ENCODE results near the gene TPPP2. TPM values are rescaled to one million over a fixed set of nuclear protein-coding genes. Genes with fewer than 3 reads are reported as not detected.
A peak's percentile ranks its signal among the peaks of the same experiment; 100 is the strongest.

The TPPP2 gene
- polyA plus RNA-seq, 1 donor: 0.16 TPM

DNA sequence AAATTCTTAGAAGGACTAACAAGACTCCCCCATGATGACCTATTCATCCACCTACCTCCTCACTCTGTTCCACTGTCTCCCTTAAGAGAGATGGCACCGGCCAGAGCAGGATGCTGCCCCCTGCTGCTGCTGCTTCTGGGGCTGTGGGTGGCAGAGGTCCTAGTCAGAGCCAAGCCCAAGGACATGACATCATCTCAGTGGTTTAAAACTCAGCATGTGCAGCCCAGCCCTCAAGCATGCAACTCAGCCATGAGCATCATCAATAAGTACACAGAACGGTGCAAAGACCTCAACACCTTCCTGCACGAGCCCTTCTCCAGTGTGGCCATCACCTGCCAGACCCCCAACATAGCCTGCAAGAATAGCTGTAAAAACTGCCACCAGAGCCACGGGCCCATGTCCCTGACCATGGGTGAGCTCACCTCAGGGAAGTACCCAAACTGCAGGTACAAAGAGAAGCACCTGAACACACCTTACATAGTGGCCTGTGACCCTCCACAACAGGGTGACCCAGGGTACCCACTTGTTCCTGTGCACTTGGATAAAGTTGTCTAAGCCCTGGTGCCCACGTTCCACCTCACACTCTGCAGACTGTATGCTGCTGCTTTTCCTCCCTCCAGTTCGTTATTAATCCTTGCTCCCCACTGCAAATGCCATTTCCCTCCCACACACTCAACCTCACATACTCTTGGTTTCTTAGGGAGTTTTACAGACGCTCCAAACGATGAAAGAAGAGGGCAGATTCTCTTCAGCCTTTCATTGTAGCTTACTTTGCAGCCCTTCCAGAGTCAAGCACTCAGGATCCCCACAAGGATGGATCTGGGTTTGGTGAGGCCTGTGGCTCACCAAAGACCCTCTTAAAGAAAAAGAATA lies 28.0 kb downstream of the TPPP2 start, which contains the start of gene RNASE8:
Gene RNASE8 (plus strand): TSS at position 20 of the 873 bp plus-strand sequence. CDS start 71 bp downstream, at position 91.
- Histone ChIP-seq H3K4me1 (ENCODE audit: control insufficient read depth, insufficient read depth, low read length) (peaks cover 25% of the 10 kb centered on the region), H3K27me3 (ENCODE audit: control insufficient read depth, insufficient read depth, low read length) (no peaks in the 10 kb centered on the region), H3K36me3 (ENCODE audit: control insufficient read depth, insufficient read depth, low read length) (no peaks in the 10 kb centered on the region), H3K9me3 (ENCODE audit: control insufficient read depth, low read depth, low read length) (no peaks in the 10 kb centered on the region), H3K4me3 (ENCODE audit: low read length) (no peak within 1 kb of the TSS), H3K27ac (ENCODE audit: low read length) (no peak within 1 kb of the TSS)
- no CpG with 5 or more reads among the region's 8 CpGs for WGBS (ENCODE audit: insufficient coverage, low lambda C conversion rate)
- DNase-seq: no peak

DNA sequence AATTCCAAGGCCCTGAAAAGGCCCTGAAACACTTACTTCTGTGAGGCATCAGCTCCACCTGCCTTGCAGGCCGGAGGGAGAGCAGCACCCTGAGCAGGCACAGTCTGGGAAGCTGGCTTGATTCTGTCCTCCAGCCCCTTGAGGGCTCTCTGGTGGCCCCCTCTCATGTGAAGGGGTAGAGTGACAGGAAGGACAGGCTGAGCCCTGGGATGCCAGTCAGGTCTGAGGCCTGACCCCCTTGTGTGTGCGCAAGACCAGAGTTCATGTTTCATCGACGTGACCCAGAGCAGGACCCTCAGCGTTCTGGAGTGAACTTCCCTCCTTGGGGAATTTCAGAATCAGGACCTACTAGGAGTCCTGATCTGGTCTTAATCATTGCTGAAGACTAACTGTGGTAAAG lies 28.9 kb downstream of the TPPP2 start:
- H3K27me3 ChIP-seq (ENCODE audit: control insufficient read depth, insufficient read depth, low read length): no peaks in the 10 kb centered on the region
- WGBS (ENCODE audit: insufficient coverage, low lambda C conversion rate): no CpG with 5 or more reads among the region's 5 CpGs

DNA sequence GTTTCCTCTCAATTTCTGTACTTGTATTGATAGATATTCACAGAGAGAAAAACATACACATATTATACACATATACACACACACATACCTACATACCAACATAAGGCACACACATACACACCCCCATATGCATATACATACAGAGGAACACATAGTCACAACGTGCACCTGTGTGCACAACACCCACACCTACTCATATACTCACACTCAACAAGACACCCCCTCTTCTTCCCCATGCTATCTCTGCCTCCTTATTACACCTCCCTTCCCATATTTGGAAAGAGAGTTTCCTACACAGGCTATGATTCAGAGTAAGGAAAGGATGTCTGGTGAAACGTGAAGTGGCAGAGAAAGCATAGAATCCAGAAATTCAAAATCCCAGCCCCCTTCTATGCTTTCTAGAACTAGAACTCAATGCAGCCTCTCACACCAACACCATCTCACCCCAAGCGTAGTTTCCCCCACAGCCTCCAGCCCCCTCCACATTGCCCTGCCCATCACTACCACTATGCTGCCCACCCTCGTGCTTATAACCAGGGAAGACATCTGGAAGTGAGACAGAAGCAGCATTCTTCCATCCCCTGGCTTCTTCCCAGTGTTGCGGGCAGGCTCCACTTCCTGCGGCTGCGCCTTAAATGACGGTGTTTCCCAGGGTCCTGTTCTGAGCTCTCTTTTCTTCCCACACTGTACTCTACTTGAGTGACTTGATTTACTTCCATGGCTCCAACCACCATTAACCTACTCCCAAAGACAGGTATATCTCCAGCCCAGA lies 30.0 kb downstream of the TPPP2 start:
- H3K36me3 ChIP-seq (ENCODE audit: control insufficient read depth, insufficient read depth, low read length): no peaks in the 10 kb centered on the region
- no peak for DNase-seq
- no peak overlapping the region for H3K4me3 ChIP-seq (ENCODE audit: low read length)
- H3K27me3 ChIP-seq (ENCODE audit: control insufficient read depth, insufficient read depth, low read length): no peaks in the 10 kb centered on the region
- H3K27ac ChIP-seq (ENCODE audit: low read length): peak overlapping the region; percentile 46
- no peaks in the 10 kb centered on the region for H3K9me3 ChIP-seq (ENCODE audit: control insufficient read depth, low read depth, low read length)
- H3K4me1 ChIP-seq (ENCODE audit: control insufficient read depth, insufficient read depth, low read length): peaks cover 16% of the 10 kb centered on the region
- 100% methylated on average over 2 of the region's 8 CpGs for WGBS (ENCODE audit: insufficient coverage, low lambda C conversion rate)

More for the DNA sequence above, 28.9 kb downstream of the TPPP2 start:
- H3K4me1 ChIP-seq (ENCODE audit: control insufficient read depth, insufficient read depth, low read length): peaks cover 21% of the 10 kb centered on the region
- no peaks in the 10 kb centered on the region for H3K9me3 ChIP-seq (ENCODE audit: control insufficient read depth, low read depth, low read length)
- no peaks in the 10 kb centered on the region for H3K36me3 ChIP-seq (ENCODE audit: control insufficient read depth, insufficient read depth, low read length)
- H3K4me3 ChIP-seq (ENCODE audit: low read length): no peak overlapping the region
- no peak for DNase-seq
- no peak overlapping the region for H3K27ac ChIP-seq (ENCODE audit: low read length)

DNA sequence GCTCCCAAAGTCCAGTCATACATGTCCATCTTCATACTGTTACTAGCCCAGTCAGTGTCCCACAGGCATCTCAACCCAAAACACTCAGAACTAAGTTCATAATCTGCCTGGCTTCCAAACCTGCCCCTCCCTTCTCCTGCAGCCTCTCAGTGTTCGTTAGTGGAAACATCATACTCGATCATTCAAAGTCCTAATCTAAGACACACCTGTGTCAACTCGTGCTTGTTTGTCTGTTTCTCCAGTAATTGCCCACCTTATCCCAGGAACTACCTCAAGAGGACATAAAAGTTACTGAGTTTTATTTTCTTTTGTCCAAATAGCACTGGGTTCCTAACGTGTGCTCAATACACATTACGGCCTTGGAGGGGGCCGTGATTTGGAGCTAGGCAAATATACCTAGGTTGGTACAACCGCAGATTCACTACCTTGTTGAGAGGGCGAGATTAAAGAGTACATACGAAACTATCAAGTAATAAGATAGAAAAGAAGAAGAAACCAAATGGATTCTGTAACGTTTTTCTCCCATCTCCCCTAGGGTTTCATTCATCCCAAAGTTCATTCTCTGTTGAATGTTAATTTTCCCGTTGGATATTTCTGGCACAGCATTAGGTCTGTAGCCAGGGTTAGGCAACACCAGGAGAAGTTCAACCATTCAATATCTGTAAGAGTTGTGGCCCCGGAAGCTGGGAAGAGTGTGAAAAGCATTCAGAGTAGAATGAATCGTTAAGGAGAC lies 30.8 kb downstream of the TPPP2 start:
- Histone ChIP-seq H3K4me1 (ENCODE audit: control insufficient read depth, insufficient read depth, low read length) (peaks cover 11% of the 10 kb centered on the region), H3K27ac (ENCODE audit: low read length) (peak overlapping the region; percentile 46), H3K27me3 (ENCODE audit: control insufficient read depth, insufficient read depth, low read length) (no peaks in the 10 kb centered on the region), H3K36me3 (ENCODE audit: control insufficient read depth, insufficient read depth, low read length) (no peaks in the 10 kb centered on the region), H3K9me3 (ENCODE audit: control insufficient read depth, low read depth, low read length) (no peaks in the 10 kb centered on the region), H3K4me3 (ENCODE audit: low read length) (no peak overlapping the region)
- WGBS (ENCODE audit: insufficient coverage, low lambda C conversion rate): 26% methylated on average over 5 of the region's 13 CpGs
- DNase-seq: peak in 1 of 2 donors; percentile 51

DNA sequence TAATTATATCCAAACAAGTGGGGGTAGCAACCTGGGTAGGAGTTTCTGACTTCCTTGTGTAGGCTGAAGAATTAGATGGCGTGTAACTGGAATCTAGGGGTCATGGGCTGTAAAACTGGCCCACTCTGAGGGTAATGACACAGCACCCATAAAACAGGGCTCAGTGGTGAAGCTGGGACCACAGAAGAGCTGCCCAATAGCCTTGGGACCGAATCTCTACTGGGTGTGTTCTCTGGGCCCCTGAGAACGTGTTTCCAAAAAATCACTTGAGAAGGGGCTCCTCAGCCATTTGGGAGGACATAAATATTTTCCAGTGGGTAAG lies 31.3 kb downstream of the TPPP2 start:
- no peak for DNase-seq
- H3K27ac ChIP-seq (ENCODE audit: low read length): peak overlapping the region; percentile 46
- peaks cover 8% of the 10 kb centered on the region for H3K4me1 ChIP-seq (ENCODE audit: control insufficient read depth, insufficient read depth, low read length)
- WGBS (ENCODE audit: insufficient coverage, low lambda C conversion rate): no CpG with 5 or more reads among the region's 3 CpGs
- H3K9me3 ChIP-seq (ENCODE audit: control insufficient read depth, low read depth, low read length): no peaks in the 10 kb centered on the region
- H3K4me3 ChIP-seq (ENCODE audit: low read length): no peak overlapping the region
- H3K36me3 ChIP-seq (ENCODE audit: control insufficient read depth, insufficient read depth, low read length): no peaks in the 10 kb centered on the region
- H3K27me3 ChIP-seq (ENCODE audit: control insufficient read depth, insufficient read depth, low read length): no peaks in the 10 kb centered on the region

DNA sequence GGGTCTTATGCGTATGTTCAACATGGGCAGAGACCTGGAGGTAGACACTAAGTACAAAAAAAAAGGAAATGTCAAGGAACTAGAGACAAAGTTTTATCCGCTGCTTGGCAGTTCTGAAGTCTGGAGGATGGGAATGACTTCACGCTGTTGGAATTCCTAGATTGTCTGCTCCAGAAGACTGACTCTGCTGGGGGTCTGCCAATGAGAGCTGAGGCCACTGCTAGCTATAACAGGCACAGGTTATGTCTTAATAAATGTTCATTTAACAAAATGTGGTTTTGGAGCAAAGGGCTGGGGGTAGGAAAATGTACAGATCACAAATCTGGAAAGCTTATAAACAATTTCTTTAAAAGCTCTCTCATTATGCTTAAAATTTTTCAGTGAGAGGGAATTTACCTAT lies 33.5 kb downstream of the TPPP2 start:
- H3K4me3 ChIP-seq (ENCODE audit: low read length): no peak overlapping the region
- no peaks in the 10 kb centered on the region for H3K36me3 ChIP-seq (ENCODE audit: control insufficient read depth, insufficient read depth, low read length)
- no peak overlapping the region for H3K27ac ChIP-seq (ENCODE audit: low read length)
- no peak for DNase-seq
- H3K4me1 ChIP-seq (ENCODE audit: control insufficient read depth, insufficient read depth, low read length): peaks cover 10% of the 10 kb centered on the region
- WGBS (ENCODE audit: insufficient coverage, low lambda C conversion rate): 67% methylated on average over 1 of the region's 3 CpGs
- no peaks in the 10 kb centered on the region for H3K27me3 ChIP-seq (ENCODE audit: control insufficient read depth, insufficient read depth, low read length)
- no peaks in the 10 kb centered on the region for H3K9me3 ChIP-seq (ENCODE audit: control insufficient read depth, low read depth, low read length)

DNA sequence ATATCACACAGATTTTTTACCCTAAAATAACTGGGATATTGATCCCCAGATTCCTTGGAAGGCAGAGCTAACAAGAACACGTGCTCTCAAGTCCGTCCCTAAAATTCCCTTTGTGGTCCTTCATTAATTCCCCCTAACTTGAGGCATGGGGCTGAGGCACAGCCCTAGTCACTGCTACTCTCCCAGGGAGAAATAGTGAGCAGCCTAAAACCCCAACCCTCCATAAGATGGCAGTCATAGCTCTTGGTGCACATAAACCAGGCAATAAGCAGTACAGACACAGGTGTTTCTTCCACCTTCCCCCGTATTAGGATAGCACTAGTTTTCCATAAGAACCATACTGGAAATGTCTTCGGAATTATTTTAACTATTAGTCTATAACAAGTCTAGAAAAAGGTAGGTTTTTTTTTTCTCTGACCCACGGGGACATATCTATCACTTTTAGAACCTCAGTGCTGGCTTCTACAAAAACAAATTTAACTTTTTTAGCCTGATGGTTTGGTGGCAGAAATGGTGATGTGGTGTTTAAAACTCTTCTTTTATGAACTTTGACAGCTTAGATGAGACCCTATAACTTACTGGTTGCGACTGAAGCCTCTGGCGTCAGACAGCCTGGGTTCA lies 37.0 kb downstream of the TPPP2 start:
- Histone ChIP-seq H3K9me3 (ENCODE audit: control insufficient read depth, low read depth, low read length) (no peaks in the 10 kb centered on the region), H3K27me3 (ENCODE audit: control insufficient read depth, insufficient read depth, low read length) (peaks cover 10% of the 10 kb centered on the region), H3K4me3 (ENCODE audit: low read length) (no peak overlapping the region), H3K27ac (ENCODE audit: low read length) (no peak overlapping the region), H3K36me3 (ENCODE audit: control insufficient read depth, insufficient read depth, low read length) (no peaks in the 10 kb centered on the region), H3K4me1 (ENCODE audit: control insufficient read depth, insufficient read depth, low read length) (peaks cover 24% of the 10 kb centered on the region)
- DNase-seq: no peak
- WGBS (ENCODE audit: insufficient coverage, low lambda C conversion rate): 53% methylated on average over 2 of the region's 7 CpGs

DNA sequence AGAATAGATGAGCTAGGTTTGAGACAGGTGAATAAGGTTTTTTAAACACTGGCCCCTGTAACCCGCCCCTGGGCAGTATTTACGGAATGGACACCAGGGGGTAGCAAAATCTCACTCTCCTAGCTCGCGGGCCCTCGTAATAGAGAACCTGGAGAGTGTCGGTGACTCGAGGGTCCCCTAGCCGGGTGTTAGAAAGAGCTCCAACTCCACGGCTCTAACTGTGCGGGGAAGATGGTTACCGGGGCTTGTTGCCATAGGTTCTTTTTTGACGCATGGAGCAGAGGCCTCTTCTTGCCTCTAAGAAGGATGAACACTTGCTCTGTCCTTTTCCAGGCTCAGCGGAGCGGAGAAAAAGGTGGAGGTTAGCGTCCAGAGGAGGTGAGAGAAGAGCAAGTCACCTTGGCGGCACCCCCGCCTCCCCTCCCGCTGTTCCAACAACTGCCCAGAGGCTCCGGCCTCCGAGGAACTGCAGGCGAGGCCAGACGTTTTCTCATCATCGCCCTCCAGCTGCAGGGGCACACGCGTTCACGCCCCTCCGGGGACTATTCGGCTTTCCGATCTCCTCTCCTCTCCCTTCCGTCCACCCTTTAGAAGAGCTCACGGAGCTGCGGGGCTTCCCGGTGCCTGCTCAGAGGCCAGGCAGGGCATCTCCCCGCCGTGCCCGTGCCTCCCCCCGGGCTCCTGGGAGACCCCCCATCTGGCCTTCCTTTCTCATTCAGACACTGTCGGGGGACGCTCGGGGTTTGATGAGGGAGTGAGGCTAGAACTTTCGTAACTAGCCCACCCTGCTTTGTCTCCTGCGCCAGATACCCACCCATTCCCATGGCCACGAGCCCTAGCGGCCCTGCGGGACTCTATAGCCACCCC lies 38.7 kb downstream of the TPPP2 start:
- Histone ChIP-seq H3K36me3 (ENCODE audit: control insufficient read depth, insufficient read depth, low read length) (peaks cover 8% of the 10 kb centered on the region), H3K9me3 (ENCODE audit: control insufficient read depth, low read depth, low read length) (no peaks in the 10 kb centered on the region), H3K4me3 (ENCODE audit: low read length) (peak overlapping the region; percentile 60), H3K27me3 (ENCODE audit: control insufficient read depth, insufficient read depth, low read length) (peaks cover 10% of the 10 kb centered on the region), H3K27ac (ENCODE audit: low read length) (peak overlapping the region; percentile 78), H3K4me1 (ENCODE audit: control insufficient read depth, insufficient read depth, low read length) (peaks cover 24% of the 10 kb centered on the region)
- peak in 1 of 2 donors; percentile 57 for DNase-seq
- WGBS (ENCODE audit: insufficient coverage, low lambda C conversion rate): no CpG with 5 or more reads among the region's 45 CpGs

DNA sequence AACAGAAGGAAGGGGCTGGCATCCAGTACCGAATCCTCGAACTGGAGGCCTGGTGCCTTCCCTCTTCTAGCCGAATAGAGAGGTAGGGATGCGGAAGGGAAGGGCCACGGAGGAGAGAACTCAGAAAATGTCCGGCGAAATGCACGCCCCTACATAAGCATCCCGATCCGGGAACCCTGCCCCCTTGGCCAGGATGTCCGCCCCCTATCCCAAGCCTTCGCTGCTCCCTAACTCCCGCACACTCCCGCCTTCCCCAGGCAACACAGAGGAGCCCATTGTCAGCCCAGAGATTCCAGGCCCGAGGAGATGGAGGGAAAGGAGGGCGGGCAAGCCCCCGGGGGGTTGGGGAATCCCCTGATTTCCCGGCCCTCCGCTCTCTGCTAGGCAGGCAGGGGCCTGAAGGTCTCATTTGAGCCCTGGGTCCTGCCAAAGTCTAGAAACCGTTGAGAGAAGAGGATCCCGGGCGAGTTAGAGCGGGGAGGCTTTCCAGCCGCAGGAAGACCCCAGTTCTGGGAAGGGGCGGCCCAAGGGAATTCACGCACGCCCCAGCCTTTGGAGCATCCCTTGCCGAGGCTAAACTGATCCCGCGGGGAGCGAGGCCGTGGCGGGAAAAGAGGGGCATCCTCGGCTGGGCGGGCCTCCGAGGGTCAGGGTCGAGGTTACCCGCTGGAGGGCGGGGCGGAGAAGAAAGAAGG lies 39.5 kb downstream of the TPPP2 start:
- Histone ChIP-seq H3K4me1 (ENCODE audit: control insufficient read depth, insufficient read depth, low read length) (peaks cover 24% of the 10 kb centered on the region), H3K36me3 (ENCODE audit: control insufficient read depth, insufficient read depth, low read length) (peaks cover 15% of the 10 kb centered on the region), H3K27ac (ENCODE audit: low read length) (peak overlapping the region; percentile 78), H3K9me3 (ENCODE audit: control insufficient read depth, low read depth, low read length) (no peaks in the 10 kb centered on the region), H3K4me3 (ENCODE audit: low read length) (peak overlapping the region; percentile 60), H3K27me3 (ENCODE audit: control insufficient read depth, insufficient read depth, low read length) (peaks cover 10% of the 10 kb centered on the region)
- WGBS (ENCODE audit: insufficient coverage, low lambda C conversion rate): no CpG with 5 or more reads among the region's 40 CpGs
- peak; percentile 37 to 60 for DNase-seq

All from large intestine (tissue), 3 donors.